HepG2 (cell line): ENCODE measurements around the gene EDC3. TPM values are rescaled to one million over a fixed set of nuclear protein-coding genes. Genes with fewer than 3 reads are reported as not detected.

Experiments used
- ATAC-seq: fragments of 200-7000 bp; cut with Tn5 transposase; 3 replicates; pipeline ENCODE4 v1.9.1; 2020; ENCODE audit warnings: mild to moderate bottlenecking, moderate library complexity
- BruUV-seq: library from RNA; stranded (reverse); fragments of 400-500 nt; replicated peaks from 2 replicates; lab custom pipeline; 2021; lab: Mats Ljungman, UMichigan
- CTCF ChIA-PET: fragments of 300-600 bp; formaldehyde crosslinking; extraction: SDS; loops from one replicate; lab custom pipeline; 2021; ENCODE audit warnings: low total read pairs, inconsistent platforms, low intra/inter-chr PET ratio; lab: Yijun Ruan, JAX
- POLR2A ChIA-PET: fragments of 350-600 bp; sonication (Branson Sonifier 250); formaldehyde crosslinking; loops from one replicate; lab custom pipeline; 2020; ENCODE audit warnings: antibody characterized with exemption, inconsistent platforms; lab: Yijun Ruan, JAX
- DNase-seq: peaks from one replicate; pipeline ENCODE4 v3.0.0-alpha.2; 2015; ENCODE audit warnings: low spot score
- FAIRE-seq: peaks from 3 replicates; lab custom pipeline; 2011; peaks lifted over from hg19 to GRCh38; lab: Jason Lieb, UNC
- H2AFZ ChIP-seq: one replicate; pipeline ENCODE4 v1.6.1; 2011; ENCODE audit warnings: low read length, inconsistent platforms
- H3K27ac ChIP-seq: fragments of 300-600 bp; 3 replicates; pipeline ENCODE4 v1.8.0; 2011; ENCODE audit warnings: mixed run types, mild to moderate bottlenecking, mixed read lengths, low read length, inconsistent platforms; ENCODE audit not compliant: insufficient read depth; ENCODE audit errors: extremely low read length
- H3K27me3 ChIP-seq, 2 experiments: fragments of 200-600 bp in 1 of 2; 2 replicates in 1 of 2; 3 replicates in 1 of 2; pipeline versions ENCODE4 v1.6.0 to v1.8.0; 2011; ENCODE audit warnings: low read length in 2 of 2, mild to moderate bottlenecking in 2 of 2, moderate library complexity in 2 of 2, inconsistent platforms in 1 of 2; ENCODE audit not compliant: insufficient read depth in 2 of 2, control insufficient read depth in 1 of 2
- H3K36me3 ChIP-seq, 2 experiments: fragments of 200-600 bp in 1 of 2; replicated peaks in 1 of 2; 2 replicates in 1 of 2; 3 replicates in 1 of 2; pipeline versions ENCODE4 v1.5.1 to v1.8.0; 2011; ENCODE audit warnings: low read length in 2 of 2, inconsistent platforms in 1 of 2; ENCODE audit not compliant: insufficient read depth in 2 of 2, control insufficient read depth in 1 of 2
- H3K4me1 ChIP-seq: 2 replicates; pipeline ENCODE4 v1.5.1; 2012; ENCODE audit warnings: low read length, inconsistent platforms; ENCODE audit not compliant: insufficient read depth
- H3K4me2 ChIP-seq: 2 replicates; pipeline ENCODE4 v1.6.0; 2011; ENCODE audit warnings: low read depth, low read length, inconsistent platforms
- H3K4me3 ChIP-seq, 3 experiments: fragments of 200-600 bp in 1 of 3; sonication (generic), shearing (Covaris generic) in 1 of 3; replicated peaks in 1 of 3; 2 replicates each; pipeline ENCODE4 v1.5.1; 2011 to 2016; ENCODE audit warnings: low read length in 3 of 3, inconsistent platforms in 2 of 3, low read depth in 2 of 3, mild to moderate bottlenecking in 2 of 3, control low read depth in 1 of 3, mixed read lengths in 1 of 3; ENCODE audit not compliant: insufficient read depth in 1 of 3
- H3K79me2 ChIP-seq: one replicate; pipeline ENCODE4 v1.6.1; 2011; ENCODE audit warnings: low read length, inconsistent platforms; ENCODE audit not compliant: insufficient read depth
- H3K9ac ChIP-seq: 2 replicates; pipeline ENCODE4 v1.6.0; 2011; ENCODE audit warnings: mild to moderate bottlenecking, low read depth, low read length, inconsistent platforms; ENCODE audit not compliant: insufficient read depth
- H3K9me3 ChIP-seq: 2 replicates; pipeline ENCODE4 v1.5.1; 2012; ENCODE audit warnings: mild to moderate bottlenecking, low read length
- H4K20me1 ChIP-seq: 2 replicates; pipeline ENCODE4 v1.6.0; 2011; ENCODE audit warnings: inconsistent platforms, mild to moderate bottlenecking, low read length, moderate library complexity; ENCODE audit not compliant: insufficient read depth
- GABPA ChIP-seq, 2 experiments: IDR thresholded peaks; 2 replicates each; pipeline ENCODE4 v1.6.1; 2011 to 2016; ENCODE audit warnings: low read depth in 2 of 2, low read length in 1 of 2, missing biosample characterization in 1 of 2, missing genetic modification characterization in 1 of 2
- HOMEZ ChIP-seq: IDR thresholded peaks from 2 replicates; pipeline ENCODE4 v1.6.1; 2016; ENCODE audit warnings: low read depth
- HOXA3 ChIP-seq: sonication (generic); formaldehyde crosslinking; IDR thresholded peaks from 2 replicates; pipeline ENCODE4 v1.5.0; 2020; ENCODE audit warnings: missing genetic modification reagents
- MAX ChIP-seq: IDR thresholded peaks from 2 replicates; pipeline ENCODE4 v1.6.1; 2012; ENCODE audit warnings: inconsistent platforms
- ZNF124 ChIP-seq: sonication (generic); formaldehyde crosslinking; IDR thresholded peaks from 2 replicates; pipeline ENCODE4 v1.4.0; 2020; ENCODE audit warnings: missing genetic modification reagents
- ZNF441 ChIP-seq: sonication (generic); formaldehyde crosslinking; IDR thresholded peaks from 2 replicates; pipeline ENCODE4 v1.7.0; 2021; ENCODE audit warnings: missing genetic modification reagents, borderline replicate concordance
- ZNF572 ChIP-seq: sonication (generic); formaldehyde crosslinking; IDR thresholded peaks from 2 replicates; pipeline ENCODE4 v1.5.1; 2020; ENCODE audit warnings: mild to moderate bottlenecking, missing genetic modification reagents
- ZNF577 ChIP-seq: sonication (generic); formaldehyde crosslinking; IDR thresholded peaks from 2 replicates; pipeline ENCODE4 v1.4.0; 2020; ENCODE audit warnings: mild to moderate bottlenecking, low read depth, missing genetic modification reagents, borderline replicate concordance
- ZNF775 ChIP-seq: sonication (generic); formaldehyde crosslinking; IDR thresholded peaks from 2 replicates; pipeline ENCODE4 v1.4.0; 2020; ENCODE audit warnings: missing genetic modification reagents, mild to moderate bottlenecking, moderate library complexity, borderline replicate concordance
- WGBS: methylation state at CpG from one replicate; pipeline ENCODE4 v1.1.6; 2017; ENCODE audit warnings: low lambda C conversion rate; 5-methylcytosine and 5-hydroxymethylcytosine counted together
- in situ Hi-C: cut with HindIII; loops from 2 replicates; pipeline ENCODE4 v1.10.0; 2017; ENCODE audit warnings: low pct_unique_long_range_greater_than_20kb; ENCODE audit not compliant: extremely low pct_ligation_motif_present
- intact Hi-C: fragments of 100-400 bp; cut with micrococcal nuclease; formaldehyde crosslinking; loops from one replicate; pipeline ENCODE4 v1.10.0; 2022; ENCODE audit not compliant: unreplicated experiment
- polyA plus RNA-seq, 8 experiments: library from polyadenylated mRNA; depleted of rRNA in 3 of 8; stranded (reverse) in 7 of 8; unstranded in 1 of 8; fragments of >200 nt; fragmentation: Illumina TruSeq in 4 of 8; extraction: Trizol in 4 of 8; gene quantifications; 2 replicates each; pipeline versions ENCODE4 v1.2.1 to v1.2.3, GENCODE V29; 2011 to 2016; ENCODE audit warnings: low read depth in 4 of 8, missing spikeins in 1 of 8, mixed read lengths in 1 of 8; ENCODE audit not compliant: insufficient read depth in 1 of 8
- total RNA-seq, 5 experiments: library from RNA; depleted of rRNA; stranded (reverse); fragments of >200 nt; fragmentation: Illumina TruSeq; extraction: Trizol; gene quantifications; 2 replicates each; pipeline ENCODE4 v1.2.3, GENCODE V29; 2016; ENCODE audit warnings: low read depth in 1 of 5
- TF ChIP-seq, protein P1 (sequence below): sonication (generic); formaldehyde crosslinking; IDR thresholded peaks from 2 replicates; pipeline ENCODE4 v1.5.0; 2020; ENCODE audit warnings: mild to moderate bottlenecking, low read depth, missing genetic modification reagents, borderline replicate concordance

The EDC3 gene
- total and polyA plus RNA-seq, 2 of the 13 experiments (the other 11 are each of a cell fraction or from before 2014, with no cell fraction given), result 17.4 to 32.0 TPM

DNA sequence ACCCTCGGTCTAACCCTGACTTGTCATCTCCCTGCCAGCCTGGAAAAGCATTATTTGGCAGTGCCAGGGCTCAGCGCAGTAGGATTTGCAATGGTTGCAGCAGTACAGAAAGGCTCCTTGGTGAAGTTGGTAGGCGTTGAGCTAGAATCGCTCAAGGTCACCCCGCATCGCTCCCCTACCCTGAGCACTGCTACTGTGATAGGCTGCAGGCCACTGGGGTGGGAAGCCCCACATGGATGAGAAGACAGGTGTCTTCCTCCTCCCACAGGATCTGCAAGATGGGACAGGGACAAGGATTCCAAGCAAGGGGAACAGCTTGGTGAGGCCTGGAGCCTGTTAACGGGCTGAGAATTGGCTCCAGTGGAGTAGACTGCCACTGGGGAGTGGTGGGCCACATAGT, 69.5 kb downstream of the EDC3 start:
- no peak for FAIRE-seq
- no peak for DNase-seq
- H3K9me3 ChIP-seq, result no peaks in the 10 kb centered on the region
- WGBS, result 98% methylated on average over 6 of the region's 7 CpGs
- no peak overlapping the region for H2AFZ ChIP-seq
- no peak overlapping the region for H3K27ac ChIP-seq
- H3K36me3 ChIP-seq, result peaks cover 71 to 88% of the 10 kb centered on the region in 2 experiments
- intact Hi-C loops (no loop called here), in situ Hi-C loops (no loop called here)
- no peak overlapping the region for H3K4me3 ChIP-seq
- H3K4me2 ChIP-seq, result no peak overlapping the region
- H3K27me3 ChIP-seq, result no peaks in the 10 kb centered on the region
- ATAC-seq, result no peak
- peaks cover 21% of the 10 kb centered on the region for H4K20me1 ChIP-seq
- H3K9ac ChIP-seq, result no peak overlapping the region
- ChIA-PET POLR2A (no interaction called here), CTCF (no interaction called here)
- TF ChIP-seq, protein P1, sequence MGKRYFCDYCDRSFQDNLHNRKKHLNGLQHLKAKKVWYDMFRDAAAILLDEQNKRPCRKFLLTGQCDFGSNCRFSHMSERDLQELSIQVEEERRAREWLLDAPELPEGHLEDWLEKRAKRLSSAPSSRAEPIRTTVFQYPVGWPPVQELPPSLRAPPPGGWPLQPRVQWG, result no peak
- no peak for TF ChIP-seq ZNF577
- TF ChIP-seq ZNF124 (CRISPR knock-in tag), result no peak
- TF ChIP-seq GABPA (IDR thresholded peaks at IDR 0.05; ENCODE audit: low read depth, low read length), result no peak
- no peak for TF ChIP-seq GABPA (CRISPR knock-in tag; IDR thresholded peaks at IDR 0.05; ENCODE audit: low read depth)
- no peak for TF ChIP-seq HOMEZ
- no peak for TF ChIP-seq MAX
- no peak for TF ChIP-seq HOXA3 (CRISPR knock-in tag)
- TF ChIP-seq ZNF441 (CRISPR knock-in tag), result no peak
- TF ChIP-seq ZNF572, result no peak
- TF ChIP-seq ZNF775 (CRISPR knock-in tag), result no peak
- H3K4me1 ChIP-seq, result peaks cover 11% of the 10 kb centered on the region
- peaks cover 2% of the 10 kb centered on the region for H3K79me2 ChIP-seq
- BruUV-seq, result no TSS peak
